ENCODE data around the gene ZCCHC17. TPM values are rescaled to one million over a fixed set of nuclear protein-coding genes. Genes with fewer than 3 reads are reported as not detected.
A peak's percentile ranks its signal among the peaks of the same experiment; 100 is the strongest.

ZCCHC17 gene
- total and polyA plus RNA-seq, 11 donors = 10.1 to 29.5 (median 12.1) TPM

DNA sequence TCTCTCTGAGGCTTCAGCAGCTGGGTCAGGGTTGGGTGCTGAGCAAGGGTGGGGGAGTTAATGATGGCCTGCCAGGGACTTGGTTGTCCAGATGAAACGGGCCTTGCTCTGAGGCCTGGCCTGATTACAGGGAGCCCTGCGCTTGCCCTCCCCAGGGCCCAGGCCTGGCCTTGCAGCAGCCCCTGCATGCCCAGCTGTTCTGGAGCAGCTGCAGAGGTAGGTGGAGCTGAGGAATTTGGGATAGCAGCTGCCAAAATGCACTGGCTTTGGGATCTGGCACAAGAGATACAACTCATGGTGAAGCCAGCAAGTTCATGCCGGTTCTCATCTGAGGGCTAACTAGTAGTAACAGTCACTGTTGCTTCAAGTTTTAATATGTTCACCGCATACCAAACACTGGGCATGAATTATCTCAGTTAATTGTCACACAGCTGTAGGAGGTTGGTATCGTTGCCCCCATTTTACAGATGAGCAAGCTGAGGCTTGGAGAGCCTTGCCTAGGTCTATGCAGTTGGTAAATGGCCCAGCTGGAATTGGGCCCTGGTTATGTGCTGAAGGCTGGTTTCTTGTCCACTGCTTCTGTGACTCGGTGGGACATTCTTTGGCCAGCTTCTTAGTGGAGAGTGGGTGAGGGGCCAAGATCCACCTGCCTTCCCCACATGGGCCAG is 108.9 kb downstream of the ZCCHC17 start:
- Histone ChIP-seq H3K9me3 (no peaks in the 10 kb centered on the region), H3K27ac (no peak overlapping the region), H3K36me3 (no peaks in the 10 kb centered on the region), H3K4me3 (no peak overlapping the region), H3K27me3 (peaks cover 0 to 6% (median 0%) of the 10 kb centered on the region in 9 donors), H3K4me1 (no peaks in the 10 kb centered on the region)
- ATAC-seq = no peak
- DNase-seq = no peak
- 79 to 95% (median 89%) methylated on average over 5 to 6 of the region's 6 CpGs for WGBS, 4 donors
- TF ChIP-seq, protein P1, sequence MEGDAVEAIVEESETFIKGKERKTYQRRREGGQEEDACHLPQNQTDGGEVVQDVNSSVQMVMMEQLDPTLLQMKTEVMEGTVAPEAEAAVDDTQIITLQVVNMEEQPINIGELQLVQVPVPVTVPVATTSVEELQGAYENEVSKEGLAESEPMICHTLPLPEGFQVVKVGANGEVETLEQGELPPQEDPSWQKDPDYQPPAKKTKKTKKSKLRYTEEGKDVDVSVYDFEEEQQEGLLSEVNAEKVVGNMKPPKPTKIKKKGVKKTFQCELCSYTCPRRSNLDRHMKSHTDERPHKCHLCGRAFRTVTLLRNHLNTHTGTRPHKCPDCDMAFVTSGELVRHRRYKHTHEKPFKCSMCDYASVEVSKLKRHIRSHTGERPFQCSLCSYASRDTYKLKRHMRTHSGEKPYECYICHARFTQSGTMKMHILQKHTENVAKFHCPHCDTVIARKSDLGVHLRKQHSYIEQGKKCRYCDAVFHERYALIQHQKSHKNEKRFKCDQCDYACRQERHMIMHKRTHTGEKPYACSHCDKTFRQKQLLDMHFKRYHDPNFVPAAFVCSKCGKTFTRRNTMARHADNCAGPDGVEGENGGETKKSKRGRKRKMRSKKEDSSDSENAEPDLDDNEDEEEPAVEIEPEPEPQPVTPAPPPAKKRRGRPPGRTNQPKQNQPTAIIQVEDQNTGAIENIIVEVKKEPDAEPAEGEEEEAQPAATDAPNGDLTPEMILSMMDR (IDR thresholded peaks at IDR 0.05) = no peak
- TF ChIP-seq POLR2A (IDR thresholded peaks at IDR 0.05) = no peak
- intact Hi-C loops (cut with DNase I) = no loop called here

DNA sequence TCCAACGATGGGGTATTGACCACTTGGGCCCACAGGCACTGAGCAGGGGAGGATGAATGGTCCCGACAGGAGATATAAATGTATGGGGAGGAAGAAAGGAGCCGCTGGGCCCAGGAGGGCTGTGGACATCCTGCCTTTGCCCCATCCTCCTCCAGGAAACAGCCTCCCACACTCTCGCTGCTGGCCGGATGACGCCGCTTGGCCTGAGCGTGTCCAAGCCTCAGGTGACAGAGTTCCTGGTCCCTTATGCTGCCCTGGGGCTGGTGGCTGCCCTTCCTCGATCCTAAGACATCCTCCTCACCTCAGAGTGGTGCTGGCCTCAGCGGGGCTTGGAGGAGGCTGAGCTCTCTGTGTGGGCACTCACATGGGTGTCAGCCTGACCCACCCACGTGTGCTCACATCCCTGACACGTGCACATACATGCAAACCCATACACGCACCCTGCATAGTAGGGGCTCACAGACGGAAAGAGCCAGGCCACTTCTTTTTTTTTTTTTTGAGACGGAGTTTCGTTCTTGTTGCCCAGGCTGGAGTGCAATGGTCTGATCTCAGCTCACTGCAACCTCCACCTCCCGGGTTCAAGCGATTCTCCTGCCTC is 110.3 kb downstream of the ZCCHC17 start:
- H3K36me3 ChIP-seq = no peaks in the 10 kb centered on the region
- no peak for DNase-seq
- TF ChIP-seq POLR2A (IDR thresholded peaks at IDR 0.05) = no peak
- TF ChIP-seq, protein P1 (IDR thresholded peaks at IDR 0.05) = no peak
- H3K4me1 ChIP-seq = peaks cover 0 to under 1% (median 0%) of the 10 kb centered on the region in 12 donors
- no peak overlapping the region for H3K4me3 ChIP-seq
- peaks cover 0 to 13% (median 0%) of the 10 kb centered on the region in 9 donors for H3K27me3 ChIP-seq
- no peak overlapping the region for H3K27ac ChIP-seq
- no peaks in the 10 kb centered on the region for H3K9me3 ChIP-seq
- intact Hi-C loops (cut with DNase I) = no loop called here
- peak in 1 of 4 donors; percentile 28 for ATAC-seq
- 70 to 77% (median 72%) methylated on average over 18 of the region's 18 CpGs for WGBS, 4 donors

DNA sequence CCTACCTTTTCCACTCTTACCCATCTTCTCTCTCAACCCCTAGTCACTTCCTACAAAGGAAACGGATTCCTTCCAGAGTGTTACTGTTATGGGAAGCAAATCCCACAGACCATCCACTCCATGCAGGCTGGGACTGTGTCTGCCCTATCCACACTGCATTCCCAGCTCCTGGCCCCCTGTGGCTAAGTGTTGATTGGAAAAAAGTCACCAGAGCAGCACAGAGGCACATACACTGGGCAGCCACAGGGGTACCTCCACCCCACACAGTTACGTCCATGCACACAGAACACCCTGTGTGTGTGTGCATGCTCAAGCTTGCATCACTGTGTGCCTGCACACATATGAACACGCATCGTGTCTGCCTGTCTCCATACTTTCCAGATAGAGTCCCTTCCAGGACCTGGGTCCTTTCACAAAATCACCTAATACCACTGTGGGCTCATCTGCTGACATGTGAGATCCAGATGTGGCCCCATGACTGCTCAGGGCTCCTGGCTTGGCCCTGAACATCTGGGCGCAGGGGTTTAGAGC is 112.0 kb downstream of the ZCCHC17 start:
- 87 to 93% (median 90%) methylated on average over 5 of the region's 5 CpGs for WGBS, 4 donors
- ATAC-seq = no peak

More for the DNA sequence above, 112.0 kb downstream of the ZCCHC17 start:
- Histone ChIP-seq H3K36me3 (no peaks in the 10 kb centered on the region), H3K4me1 (peaks cover 0 to 16% (median 6%) of the 10 kb centered on the region in 12 donors), H3K9me3 (no peaks in the 10 kb centered on the region), H3K27ac (no peak overlapping the region), H3K27me3 (peaks cover 0 to 26% (median 3%) of the 10 kb centered on the region in 9 donors), H3K4me3 (no peak overlapping the region)
- intact Hi-C loops (cut with DNase I) = no loop called here
- TF ChIP-seq POLR2A (IDR thresholded peaks at IDR 0.05) = no peak
- TF ChIP-seq, protein P1 (IDR thresholded peaks at IDR 0.05) = no peak
- no peak for DNase-seq
